Measurements from ENCODE around the gene SERPINB10.
A peak's percentile ranks its signal among the peaks of the same experiment; 100 is the strongest.
"Not testable (repeated sequence)": the region's sequence is repeated elsewhere in the genome, so short reads cannot be mapped to it uniquely, and the experiment has no call there.

Gene SERPINB10

GRCh38 chr18:63892566-63892965 lies 15.2 kb upstream of the SERPINB10 start:
- DNase-seq (ENCODE audit: low spot score) = no peak

GRCh38 chr18:63894106-63894772 lies 13.5 kb upstream of the SERPINB10 start:
- DNase-seq (ENCODE audit: low spot score) = no peak

GRCh38 chr18:63895190-63895589 lies 12.6 kb upstream of the SERPINB10 start:
- DNase-seq (ENCODE audit: low spot score) = no peak

DNA sequence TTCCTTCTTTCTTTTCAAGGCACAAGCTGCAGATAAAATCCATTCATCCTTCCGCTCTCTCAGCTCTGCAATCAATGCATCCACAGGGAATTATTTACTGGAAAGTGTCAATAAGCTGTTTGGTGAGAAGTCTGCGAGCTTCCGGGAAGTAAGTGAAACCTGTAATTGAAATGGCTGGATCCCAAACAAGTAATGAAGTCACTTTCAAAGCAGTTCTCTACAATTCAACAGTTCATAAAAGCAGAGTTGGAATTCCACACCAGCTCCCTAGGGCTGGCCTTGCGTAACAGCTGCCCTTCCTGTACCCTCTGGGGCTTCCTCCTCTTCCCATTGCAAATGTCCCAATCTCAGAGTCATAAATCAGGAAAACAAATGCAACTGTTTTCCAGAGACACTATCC lies 10.7 kb upstream of the SERPINB10 start:
- no peak for DNase-seq (ENCODE audit: low spot score)

- DNase-seq (ENCODE audit: low spot score) = no peak
These were observed 8.6 kb upstream of the SERPINB10 start for GRCh38 chr18:63899206-63899605.

DNA sequence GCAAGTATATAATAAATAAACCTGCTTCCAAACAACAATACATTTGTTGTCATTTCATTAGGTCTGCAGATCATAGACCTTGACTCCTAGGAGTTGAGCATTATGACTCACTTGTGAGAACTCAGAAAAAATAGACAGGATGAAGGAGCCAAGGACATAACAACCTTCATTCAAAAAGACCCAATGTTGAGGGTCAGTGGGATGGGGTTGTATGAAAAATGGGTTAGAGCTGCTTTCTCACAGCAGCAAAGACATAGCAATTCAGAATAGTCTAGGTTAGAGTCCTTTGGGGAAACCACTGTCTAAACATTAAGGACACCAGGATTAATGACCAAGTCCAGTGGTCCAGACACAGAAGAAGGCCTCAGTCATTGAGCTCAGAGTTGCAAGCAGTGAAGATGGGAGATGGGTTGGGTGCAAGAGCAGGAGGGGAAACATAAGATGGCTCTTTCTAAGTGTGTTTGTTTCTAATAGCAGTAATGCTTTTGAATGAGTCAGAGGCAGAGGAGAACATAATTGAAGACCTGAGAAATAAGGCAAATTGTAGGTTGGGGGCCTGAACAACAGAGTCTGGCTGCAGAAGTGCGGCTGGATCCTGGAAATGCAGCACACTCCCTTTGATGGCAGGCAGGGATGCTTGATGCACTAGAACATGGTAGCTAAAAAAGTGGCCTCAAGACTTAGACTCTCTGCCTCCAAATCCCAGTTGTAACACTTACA lies 3.7 kb upstream of the SERPINB10 start:
- DNase-seq (ENCODE audit: low spot score) = no peak

DNA sequence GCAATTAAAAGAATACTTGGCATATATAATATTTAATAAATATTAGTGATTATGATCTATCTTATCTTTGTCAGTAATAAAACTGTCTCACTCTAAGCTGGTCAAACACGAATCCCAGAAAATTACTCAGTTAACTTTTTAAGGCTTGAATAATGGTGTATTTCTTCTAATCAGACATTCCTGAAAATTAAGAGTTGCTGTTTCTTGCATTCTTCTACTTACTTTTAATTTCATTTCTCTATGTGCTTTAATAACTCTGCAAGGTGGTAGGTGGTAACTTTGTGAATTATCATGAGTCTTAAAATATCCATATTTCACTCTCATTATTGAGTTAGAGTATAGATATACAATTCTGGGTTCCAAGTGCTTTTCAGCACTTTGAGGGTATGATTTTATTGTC lies 3.1 kb upstream of the SERPINB10 start:
- no peak for DNase-seq (ENCODE audit: low spot score)

- DNase-seq (ENCODE audit: low spot score) = no peak
These were observed 2.4 kb upstream of the SERPINB10 start for GRCh38 chr18:63905361-63905760.

DNA sequence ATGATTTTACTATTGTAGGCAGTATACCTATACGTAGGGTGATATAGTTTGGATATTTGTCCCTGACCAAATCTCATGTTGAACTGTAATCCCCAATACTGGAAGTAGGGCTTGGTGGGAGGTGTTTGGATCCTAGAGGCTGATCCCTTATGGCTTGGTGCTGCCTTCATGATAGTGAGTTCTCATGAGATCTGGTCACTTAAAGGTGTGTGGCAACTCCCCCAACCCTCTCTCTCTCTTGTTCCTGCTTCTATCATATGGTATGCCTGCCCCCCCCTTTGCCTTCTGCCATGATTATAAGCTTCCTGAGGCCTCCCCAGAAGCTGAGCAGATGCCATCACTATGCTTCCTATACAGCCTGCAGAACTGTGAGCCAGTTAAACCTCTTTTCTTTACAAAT lies 1.7 kb upstream of the SERPINB10 start:
- no peak for DNase-seq (ENCODE audit: low spot score)

GRCh38 chr18:63908858-63909257 lies 1.1 kb downstream of the SERPINB10 start:
- DNase-seq (ENCODE audit: low spot score) = no peak

- DNase-seq (ENCODE audit: low spot score) = no peak
These were observed 2.1 kb downstream of the SERPINB10 start for GRCh38 chr18:63909870-63910269.

GRCh38 chr18:63917817-63918216 lies 10.1 kb downstream of the SERPINB10 start:
- no peak for DNase-seq (ENCODE audit: low spot score)

DNA sequence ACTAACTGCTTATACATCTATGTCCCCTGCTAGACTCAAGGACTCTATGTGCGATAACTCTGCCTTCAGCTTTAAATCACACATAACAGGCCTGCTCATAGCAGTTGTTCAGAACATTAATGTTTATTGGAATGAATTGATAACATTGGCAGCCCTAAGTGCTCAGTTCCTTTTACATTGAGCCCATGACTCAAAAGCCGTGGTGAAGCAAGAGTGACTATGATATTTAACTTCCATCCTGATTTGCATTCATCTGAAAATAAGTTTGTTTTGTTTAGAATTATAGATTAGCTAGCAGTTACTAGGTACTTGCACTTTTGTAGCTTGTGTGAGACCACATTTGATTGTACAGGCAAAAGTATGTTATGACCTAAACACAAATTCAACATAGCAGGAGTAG lies 14.3 kb downstream of the SERPINB10 start:
- no peak for DNase-seq (ENCODE audit: low spot score)

DNA sequence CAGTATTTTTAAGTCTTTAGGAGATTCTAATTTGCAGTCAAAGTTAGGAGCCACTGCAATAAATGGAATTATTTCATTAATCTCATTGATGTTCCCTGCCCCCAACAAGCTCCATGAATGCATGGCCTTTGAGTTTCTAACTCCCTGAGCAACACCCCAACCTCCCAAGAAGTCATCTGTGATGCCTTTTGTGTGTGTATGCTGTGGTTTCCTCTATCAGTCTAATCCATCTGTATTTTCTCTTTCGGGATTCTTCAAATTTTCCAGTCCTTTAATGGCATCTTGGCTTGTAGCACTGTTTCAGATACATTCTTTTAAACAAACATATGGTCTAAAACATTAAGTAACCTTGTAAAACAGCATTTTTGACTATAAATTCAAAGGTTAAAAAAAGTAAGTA lies 16.8 kb downstream of the SERPINB10 start:
- no peak for DNase-seq (ENCODE audit: low spot score)

DNA sequence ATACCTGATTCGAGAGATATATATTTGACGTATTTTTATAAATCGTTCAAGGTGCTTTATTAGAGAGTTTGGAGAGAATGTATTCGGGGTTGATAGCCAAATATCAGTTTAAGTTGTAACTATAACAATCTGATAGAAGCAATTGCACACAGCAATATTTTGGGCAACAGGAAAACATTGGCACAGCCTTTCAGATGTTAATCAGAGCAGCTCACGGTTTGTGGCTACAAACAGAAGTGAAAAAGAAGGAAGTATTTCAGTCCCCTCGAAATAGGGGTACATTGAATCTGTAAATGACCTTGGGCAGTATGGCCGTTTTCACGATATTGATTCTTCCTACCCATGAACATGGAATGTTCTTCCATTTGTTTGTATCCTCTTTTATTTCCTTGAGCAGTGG lies 20.6 kb downstream of the SERPINB10 start:
- no peak for DNase-seq (ENCODE audit: low spot score)

DNA sequence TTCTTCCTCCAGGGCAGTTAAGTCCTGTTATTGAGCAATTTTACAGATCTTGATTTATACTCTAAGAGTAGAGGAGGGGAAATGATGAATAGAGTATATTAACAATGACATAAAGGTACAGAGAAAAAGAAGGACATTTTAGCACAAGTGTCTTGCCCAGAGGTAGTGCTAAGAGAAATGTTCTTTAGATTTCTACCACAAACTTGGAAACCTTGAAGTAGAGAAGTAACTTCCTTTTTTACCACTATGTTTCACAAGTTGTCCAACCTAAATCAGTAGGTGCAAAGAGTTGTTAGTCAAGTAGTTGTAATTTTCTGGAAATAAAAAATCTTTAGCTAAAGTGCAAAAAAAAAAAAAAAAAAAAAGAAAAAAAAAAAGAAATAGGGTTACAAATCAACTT lies 21.6 kb downstream of the SERPINB10 start:
- not testable (repeated sequence) for DNase-seq (ENCODE audit: low spot score)

DNA sequence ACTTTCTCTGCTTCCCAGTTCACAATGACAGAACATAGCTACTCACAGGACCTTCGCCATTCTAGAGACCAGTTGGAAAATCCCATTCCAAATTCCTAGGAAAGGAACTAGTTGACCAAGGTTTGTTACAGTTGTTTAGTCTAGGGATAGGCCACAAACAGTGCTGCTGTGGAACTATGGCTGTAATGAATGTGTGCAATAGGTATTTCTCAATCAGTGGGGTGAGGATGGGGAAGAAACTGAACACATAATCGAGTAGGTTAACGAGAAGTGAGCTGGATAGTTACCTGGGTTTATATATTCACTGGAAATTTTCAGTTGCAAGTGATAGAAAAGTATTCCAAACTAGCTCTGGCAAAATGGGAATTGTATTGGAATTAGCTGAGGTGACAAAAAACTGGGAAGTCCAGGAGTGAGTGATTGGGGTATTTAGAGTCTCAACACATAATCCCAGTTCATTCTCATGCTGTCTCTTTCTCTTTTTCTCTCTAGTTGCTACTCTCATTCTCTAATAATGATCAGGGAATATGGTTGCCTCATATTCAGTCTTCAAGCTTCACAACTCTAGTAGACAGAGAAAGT lies 23.1 kb downstream of the SERPINB10 start:
- no peak for DNase-seq (ENCODE audit: low spot score)

- peak; percentile 54 for DNase-seq (ENCODE audit: low spot score)
These were observed 28.6 kb downstream of the SERPINB10 start for GRCh38 chr18:63936156-63936931.

DNA sequence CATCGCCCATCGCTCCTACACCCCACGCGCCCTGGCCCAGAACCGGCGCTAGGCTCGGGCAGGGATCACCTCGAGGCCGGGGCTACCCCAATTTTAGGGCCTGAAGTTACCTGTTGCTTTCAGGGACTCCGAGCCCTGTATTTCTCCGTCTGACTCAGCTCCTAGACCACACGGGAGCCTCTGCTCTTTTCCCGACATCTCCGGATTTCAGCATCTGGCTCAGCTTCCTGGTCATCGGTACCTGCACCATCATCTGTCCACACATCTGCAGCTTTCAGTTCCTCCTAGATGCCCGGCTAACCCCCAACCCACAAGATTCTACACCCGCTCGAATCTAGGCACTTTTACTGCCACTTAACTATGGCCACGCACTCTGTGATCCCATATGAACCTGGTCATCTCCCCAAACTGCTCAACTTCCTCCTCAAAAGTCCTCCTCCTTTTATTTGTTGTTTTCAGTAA lies 29.2 kb downstream of the SERPINB10 start:
- no peak for DNase-seq (ENCODE audit: low spot score)

DNA sequence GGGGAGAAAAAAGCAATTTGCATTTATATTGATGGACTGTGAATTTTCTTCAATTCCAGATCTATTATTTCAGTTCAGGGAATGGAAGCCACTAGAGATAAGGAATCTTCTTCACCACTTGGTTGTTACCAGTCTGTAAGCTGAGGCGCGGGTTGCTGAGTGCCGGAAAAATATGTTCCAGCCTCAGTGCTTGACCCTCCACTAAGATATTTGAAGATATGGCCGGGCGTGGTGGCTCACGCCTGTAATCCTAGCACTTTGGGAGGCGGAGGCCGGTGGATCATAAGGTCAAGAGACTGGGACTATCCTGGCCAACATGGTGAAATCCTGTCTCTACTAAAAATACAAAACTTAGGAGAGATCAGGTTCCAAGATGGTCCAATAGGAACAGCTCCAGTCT lies 32.2 kb downstream of the SERPINB10 start:
- DNase-seq (ENCODE audit: low spot score) = no peak

- DNase-seq (ENCODE audit: low spot score) = not testable (repeated sequence)
These were observed 32.8 kb downstream of the SERPINB10 start for GRCh38 chr18:63940543-63941050.

DNA sequence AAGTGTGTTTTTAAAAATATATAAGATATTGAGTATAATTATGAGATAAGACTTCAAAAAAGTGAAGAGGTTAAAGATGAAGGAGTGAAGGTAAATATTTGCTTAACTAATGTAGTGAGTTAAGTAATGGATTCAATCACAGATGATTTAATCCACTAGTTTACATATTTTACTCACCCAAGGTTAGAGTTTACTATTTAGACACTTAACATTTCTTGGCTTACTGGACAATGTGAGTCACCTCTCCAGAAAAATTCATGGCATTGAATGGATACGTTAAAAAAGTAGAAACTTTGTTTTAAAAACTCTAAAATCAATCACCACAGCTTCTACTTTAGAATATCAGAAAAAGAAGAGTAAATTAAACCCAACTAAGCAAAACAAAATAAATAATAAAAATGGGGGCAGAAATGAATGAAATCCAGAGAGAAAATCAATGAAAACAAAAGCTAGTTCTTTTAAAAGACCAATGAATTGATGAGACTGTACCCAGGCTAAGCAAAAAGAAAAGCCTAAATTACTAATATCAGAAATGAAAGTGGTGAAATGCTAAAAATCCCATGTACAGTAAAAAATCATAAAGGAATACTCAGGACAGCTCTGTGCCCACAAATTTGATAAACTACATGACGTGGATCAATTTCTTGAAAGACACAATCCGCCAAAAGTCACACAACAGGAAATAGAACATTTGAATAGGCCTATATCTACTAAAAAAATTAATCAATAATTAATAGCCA lies 39.5 kb downstream of the SERPINB10 start:
- DNase-seq (ENCODE audit: low spot score) = no peak

Measured in putamen (tissue), 1 donor.